Measurements from ENCODE around the gene PATE3.

DNA sequence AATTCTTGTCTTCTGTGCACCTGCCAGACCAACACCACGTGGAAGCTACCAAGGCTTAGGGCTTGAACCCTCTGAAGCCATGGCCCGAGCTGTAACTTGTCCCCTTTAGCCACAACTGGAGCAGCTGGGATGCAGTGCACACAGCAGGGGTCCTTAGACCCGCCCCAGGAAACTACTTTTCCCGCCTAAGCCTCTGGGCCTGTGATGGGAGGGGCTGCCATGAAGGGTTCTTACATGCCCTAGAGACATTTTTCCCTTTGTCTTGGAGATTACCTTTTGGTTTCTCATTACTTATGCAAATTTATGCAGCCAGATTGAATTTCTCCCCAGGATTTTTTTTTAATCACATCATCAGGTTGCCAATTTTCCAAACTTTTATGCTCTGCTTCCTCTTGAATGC is 9.7 kb downstream of the PATE3 start:
- TF ChIP-seq, protein P1, sequence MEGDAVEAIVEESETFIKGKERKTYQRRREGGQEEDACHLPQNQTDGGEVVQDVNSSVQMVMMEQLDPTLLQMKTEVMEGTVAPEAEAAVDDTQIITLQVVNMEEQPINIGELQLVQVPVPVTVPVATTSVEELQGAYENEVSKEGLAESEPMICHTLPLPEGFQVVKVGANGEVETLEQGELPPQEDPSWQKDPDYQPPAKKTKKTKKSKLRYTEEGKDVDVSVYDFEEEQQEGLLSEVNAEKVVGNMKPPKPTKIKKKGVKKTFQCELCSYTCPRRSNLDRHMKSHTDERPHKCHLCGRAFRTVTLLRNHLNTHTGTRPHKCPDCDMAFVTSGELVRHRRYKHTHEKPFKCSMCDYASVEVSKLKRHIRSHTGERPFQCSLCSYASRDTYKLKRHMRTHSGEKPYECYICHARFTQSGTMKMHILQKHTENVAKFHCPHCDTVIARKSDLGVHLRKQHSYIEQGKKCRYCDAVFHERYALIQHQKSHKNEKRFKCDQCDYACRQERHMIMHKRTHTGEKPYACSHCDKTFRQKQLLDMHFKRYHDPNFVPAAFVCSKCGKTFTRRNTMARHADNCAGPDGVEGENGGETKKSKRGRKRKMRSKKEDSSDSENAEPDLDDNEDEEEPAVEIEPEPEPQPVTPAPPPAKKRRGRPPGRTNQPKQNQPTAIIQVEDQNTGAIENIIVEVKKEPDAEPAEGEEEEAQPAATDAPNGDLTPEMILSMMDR (conservative IDR thresholded peaks at IDR 0.05 in 1 of 2, IDR thresholded peaks at IDR 0.05 in 1 of 2; ENCODE audit: low read depth in 1 of 2, low read length in 2 of 2), result no peak
- no peak for TF ChIP-seq EZH2 (IDR thresholded peaks at IDR 0.05; ENCODE audit: low read length, missing control alignments)

All from fibroblast of lung (primary cell).